GM21367 (cell line): ENCODE results near the gene CHKA.

Source experiments
- ATAC-seq: cut with Tn5 transposase; IDR thresholded peaks from one replicate; pipeline ENCODE4 v1.9.1; 2021; ENCODE audit not compliant: unreplicated experiment

The CHKA gene

DNA sequence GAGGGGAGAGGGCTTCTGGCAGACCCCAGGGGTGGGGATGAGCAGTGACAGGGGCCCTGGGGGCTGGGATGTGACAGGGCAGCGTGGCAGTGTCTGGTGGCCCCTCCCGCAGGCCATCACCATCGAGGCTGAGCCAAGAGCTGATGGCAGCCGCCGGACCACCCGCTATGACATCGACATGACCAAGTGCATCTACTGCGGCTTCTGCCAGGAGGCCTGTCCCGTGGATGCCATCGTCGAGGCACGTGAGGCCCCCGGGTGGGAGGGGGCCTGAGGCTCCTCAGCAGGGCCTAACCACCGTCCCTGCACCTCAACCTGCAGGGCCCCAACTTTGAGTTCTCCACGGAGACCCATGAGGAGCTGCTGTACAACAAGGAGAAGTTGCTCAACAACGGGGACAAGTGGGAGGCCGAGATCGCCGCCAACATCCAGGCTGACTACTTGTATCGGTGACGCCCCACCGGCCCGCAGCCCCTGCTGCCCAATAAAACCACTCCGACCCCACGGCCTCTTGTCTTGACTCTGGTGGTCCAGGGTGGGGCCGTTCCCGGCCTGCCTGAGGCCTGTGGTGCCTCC is 85.0 kb downstream of the CHKA start:
- no peak for ATAC-seq

DNA sequence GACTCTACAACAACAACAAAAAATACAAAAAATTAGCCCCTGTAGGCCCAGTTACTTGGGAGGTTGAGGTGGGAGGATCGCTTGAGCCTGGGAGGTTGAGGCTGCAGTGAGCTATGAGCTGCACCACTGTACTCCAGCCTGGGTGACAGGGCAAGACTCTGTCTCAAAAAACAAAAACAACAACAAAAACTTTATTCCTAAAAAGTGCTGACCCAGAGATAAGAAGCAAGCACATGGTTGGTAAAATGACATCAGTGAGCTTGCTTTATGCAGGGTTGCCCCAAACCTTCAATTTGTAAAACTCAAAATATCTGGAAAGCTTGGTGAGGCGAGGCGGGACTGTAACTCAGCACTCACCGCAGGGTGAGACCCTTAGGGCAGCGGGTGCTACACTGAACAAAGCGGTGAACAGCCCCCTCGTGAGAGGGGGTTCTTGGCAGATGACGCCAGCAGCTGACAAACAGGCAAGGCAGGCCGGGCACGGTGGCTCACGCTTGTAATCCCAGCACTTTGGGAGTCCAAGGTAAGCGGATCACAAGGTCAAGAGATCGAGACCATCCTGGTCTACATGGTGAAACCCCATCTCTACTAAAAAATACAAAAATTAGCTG is 85.8 kb downstream of the CHKA start:
- no peak for ATAC-seq

DNA sequence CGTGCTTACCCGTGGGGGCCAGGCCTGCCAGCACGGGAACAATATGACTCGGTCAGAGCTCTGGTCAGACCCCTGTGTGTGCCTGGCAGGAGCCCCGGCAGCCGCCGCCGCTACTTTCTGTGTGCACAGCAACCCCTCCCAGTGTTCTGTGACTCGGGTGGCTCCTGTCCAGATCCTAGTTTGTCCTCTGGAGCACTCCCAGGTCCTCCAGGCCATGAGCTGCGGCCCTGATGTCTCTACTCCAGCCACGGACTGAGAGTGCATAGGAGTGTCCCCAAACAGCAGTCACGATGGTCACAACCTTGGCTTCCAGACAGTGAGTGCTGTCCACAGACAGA is 87.5 kb downstream of the CHKA start:
- ATAC-seq: no peak

DNA sequence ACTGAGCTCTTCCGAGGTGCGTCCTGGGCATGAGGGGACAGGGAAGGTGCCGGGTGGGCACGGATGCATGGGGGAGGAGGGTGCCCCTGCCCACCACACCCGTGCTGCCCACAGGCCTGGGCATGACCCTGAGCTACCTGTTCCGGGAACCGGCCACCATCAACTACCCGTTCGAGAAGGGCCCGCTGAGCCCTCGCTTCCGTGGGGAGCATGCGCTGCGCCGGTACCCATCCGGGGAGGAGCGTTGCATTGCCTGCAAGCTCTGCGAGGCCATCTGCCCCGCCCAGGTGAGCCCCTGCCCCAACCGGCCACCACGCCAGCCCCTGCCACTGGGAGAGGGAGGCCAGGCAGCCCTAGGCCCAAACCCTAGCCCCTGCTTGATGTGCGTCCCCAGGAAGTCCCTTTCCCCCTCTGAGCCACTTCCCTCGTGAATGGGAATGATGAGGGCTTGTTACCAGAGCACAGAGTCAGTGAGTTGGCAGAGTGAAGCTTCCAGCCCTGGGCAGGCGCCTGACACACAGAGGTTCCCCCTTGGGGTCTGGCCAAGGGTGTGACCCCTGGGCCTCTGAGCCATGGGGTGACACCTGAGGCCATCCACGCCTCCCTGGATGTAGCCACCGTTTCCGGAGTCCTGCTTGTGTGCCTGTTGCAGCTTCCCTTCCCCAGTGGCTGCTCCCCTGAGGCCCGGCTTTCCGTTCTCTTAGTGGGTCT is 88.0 kb downstream of the CHKA start:
- no peak for ATAC-seq

DNA sequence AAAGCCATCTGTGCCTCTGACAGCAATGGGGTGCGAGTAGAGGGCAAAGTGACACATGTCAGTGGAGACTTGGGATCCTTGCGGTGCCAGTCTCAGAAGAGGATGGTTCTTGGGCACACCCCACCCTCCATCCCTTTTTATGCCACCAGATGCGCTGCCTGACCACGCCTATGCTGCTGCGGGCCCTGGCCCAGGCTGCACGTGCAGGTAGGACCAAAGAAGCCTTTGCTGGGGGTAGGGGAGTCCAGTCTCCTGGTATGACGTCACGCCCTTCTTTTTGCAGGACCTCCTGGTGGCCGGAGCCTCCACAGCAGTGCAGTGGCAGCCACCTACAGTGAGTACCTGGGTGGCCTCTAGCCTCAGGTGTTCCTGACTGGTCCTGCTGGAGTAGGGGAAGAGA is 89.2 kb downstream of the CHKA start:
- no peak for ATAC-seq

DNA sequence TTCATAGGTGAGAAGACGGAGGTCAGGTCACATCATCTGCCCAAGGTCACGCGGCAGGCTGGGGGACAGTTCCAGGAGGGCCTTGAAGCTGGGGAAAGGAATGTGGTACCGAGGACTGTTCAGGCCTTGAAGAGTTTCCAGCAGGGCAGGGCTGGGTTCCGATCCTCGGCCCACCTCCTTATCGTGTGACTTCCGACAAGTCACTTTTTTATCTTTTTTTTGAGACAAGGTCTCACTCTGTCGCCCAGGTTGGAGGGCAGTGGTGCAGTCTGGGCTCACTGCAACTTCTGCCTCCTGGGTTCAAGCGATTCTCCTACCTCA is 90.1 kb downstream of the CHKA start:
- peak; percentile 3 for ATAC-seq

DNA sequence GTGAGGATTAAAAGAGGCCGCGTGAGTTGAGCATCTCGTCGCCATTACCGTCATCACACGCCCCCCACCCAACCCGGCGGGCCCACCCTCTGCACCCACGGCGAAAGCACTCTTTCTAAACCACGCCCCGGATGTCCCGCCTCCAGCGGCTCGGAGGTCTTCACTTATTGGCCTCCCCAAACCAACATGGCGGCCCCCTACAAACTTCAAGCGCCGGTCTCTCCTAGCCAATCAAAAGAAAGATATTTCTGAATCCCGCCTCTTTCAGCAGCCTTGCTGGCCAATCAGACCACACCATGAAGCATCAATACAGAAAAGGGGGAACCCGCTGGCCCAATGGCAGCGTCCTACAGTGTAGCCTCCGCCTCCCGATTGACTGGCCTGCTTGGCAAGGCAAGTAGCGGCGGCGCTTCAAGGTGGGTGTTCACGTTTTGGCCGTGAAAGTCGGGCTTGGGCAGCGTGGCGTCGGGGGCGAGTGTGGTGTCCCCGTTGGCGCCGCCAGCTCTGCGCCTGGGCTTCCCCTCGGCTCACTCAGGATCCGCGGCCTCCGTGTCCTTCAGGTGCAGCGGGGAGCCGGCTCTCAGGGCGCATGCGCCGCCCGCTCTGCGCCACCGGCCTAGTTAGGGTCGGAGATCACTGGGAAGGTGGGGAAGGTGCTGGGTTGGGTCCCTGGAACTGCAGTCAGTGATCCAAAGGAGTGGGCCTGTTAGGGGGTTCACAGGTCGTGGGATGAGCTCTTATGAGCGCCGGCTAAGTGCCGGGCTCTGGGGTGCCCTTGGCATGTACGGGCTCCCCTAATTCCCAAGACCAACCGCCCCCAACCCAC is 90.7 kb downstream of the CHKA start, which contains the start of gene NDUFS8:
Gene NDUFS8, plus strand, starts transcription at position 364 of the 826 bp plus-strand sequence. CDS start 1,471 bp downstream, outside the sequence.
- ATAC-seq: peak; percentile 73

DNA sequence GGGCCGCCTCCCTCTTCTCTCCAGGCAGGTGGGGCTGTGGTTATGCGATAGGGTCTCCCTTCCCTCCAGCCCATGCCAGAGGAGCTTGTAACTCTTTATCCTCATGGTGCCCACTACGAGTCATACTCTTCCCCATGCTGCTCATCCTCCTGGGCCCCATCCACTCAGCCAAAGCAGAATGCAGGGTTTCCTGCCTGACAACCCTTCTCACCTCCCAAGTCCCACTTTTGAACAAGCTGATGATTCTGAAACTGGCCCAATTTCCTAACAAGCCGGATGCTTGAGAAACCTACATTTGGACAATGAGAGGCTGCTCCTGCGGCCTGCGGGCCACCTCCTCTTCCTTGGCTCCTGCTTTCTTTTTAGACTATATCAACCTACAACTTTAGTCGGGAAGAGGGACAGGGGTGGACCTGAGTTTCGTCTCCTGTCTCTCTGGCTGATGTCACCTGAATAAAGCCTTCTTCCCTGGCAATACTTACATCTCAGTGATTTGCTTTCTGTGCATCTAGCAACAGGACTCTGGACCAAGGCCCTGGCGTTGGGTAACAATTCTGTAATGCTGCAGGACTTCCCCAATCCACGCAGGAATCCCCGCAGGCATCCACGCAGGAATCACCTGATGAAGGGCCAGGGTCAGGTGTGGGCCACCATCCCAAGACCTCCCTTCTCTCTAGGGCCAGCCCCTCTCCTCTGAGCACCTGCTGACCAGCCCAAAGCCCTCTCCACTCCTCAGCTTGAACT is 92.2 kb downstream of the CHKA start:
- no peak for ATAC-seq

DNA sequence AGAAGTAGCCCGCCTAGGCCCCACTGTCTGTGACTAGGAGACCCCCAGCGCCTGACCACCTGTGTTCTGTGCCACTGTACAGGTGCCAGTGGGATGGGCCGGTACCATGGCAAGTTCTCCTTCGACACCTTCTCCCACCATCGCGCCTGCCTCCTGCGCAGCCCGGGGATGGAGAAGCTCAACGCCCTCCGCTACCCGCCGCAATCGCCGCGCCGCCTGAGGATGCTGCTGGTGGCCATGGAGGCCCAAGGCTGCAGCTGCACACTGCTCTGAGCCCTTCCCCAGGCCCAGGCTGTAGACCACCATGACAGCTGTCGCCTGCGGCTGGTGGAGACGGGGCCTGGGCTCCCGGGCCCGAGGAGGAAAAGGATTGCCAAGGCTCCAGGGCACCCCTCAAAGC is 93.5 kb downstream of the CHKA start:
- ATAC-seq: no peak

DNA sequence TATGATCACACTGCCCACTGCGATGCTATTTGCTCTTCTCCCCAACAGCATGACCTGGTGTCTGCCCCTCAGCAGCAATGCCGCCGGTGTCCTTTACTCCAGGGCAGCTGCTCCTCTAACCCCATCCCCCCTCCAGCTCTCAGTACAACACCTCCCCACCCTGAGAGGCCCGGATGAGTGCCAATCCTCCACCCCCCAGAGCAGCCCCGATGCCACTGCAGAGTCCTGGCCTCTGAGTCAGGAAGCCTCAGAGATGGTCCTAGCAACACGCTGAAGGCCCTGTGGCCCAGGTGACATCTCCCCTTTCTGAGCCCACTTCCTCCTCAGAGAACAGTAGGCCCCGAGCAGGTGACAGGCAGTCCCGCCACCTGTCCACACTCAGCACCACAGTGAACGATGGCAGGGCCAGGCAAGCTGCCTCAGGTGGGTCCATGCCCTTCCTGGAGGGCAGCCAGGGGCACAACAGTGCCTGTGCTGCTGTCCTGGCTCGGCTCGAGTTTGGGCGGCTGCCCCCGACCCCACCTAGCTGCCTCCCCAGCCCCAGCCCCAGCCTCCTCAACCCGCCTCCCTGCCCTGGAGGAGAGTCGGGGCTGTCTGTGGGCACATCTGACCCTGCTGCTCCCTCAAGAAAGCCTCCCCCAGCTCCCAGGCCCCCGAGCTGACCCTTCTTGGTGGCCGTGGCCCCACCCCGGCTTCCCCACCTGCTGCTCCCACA is 94.6 kb downstream of the CHKA start:
- ATAC-seq: no peak

DNA sequence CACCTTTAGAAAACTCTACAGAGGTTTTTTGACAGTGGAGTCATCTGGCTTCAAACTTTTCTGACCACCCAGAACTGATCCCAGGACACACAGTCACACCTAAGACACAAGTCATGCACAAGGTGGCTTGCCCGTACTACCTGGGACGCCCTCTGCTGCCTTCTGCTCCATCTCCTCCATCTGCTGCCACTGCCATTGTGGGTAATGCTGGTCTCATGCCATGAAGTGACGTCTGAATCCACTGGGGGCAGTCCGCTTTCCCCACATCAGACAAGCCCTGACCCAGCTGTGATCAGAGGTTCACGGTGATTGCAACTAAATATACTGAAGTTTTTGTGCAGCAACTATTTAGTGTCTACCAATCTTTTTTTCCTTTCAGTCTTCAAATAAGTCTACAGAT is 96.1 kb downstream of the CHKA start:
- no peak for ATAC-seq

DNA sequence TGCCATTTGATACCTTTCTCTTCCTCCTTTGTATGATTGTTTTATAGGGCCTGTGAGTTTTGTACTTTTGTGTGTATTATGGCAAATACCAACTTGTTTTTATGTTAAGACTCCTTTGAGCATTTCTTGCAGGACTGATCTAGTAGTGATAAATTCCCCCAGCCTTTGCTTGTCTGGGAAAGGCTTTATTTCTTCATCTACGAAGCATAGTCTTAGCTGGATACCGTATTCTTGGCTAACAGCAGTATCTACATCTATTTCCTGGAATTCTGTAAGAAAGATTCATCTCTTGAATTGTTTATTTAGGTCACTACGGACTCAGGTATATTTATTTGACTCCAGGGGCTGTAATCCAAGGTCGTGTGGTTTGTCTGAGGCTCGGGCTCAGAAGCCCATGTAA is 96.7 kb downstream of the CHKA start:
- no peak for ATAC-seq

DNA sequence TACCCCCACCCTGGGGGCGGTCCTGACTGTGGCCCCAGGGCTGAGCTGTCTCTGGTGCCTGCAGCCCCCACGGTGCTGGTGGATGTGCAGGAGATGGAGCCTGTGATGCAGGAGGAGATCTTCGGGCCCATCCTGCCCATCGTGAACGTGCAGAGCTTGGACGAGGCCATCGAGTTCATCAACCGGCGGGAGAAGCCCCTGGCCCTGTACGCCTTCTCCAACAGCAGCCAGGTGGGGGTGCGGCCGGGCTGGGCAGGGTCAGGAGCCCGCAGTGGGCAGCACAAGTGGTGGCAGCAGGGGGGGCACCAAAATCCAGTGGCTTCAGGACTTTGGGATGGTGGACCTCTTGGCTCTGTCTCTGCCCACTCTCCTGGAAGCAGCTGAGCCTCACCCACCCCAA is 98.7 kb downstream of the CHKA start:
- ATAC-seq: no peak

DNA sequence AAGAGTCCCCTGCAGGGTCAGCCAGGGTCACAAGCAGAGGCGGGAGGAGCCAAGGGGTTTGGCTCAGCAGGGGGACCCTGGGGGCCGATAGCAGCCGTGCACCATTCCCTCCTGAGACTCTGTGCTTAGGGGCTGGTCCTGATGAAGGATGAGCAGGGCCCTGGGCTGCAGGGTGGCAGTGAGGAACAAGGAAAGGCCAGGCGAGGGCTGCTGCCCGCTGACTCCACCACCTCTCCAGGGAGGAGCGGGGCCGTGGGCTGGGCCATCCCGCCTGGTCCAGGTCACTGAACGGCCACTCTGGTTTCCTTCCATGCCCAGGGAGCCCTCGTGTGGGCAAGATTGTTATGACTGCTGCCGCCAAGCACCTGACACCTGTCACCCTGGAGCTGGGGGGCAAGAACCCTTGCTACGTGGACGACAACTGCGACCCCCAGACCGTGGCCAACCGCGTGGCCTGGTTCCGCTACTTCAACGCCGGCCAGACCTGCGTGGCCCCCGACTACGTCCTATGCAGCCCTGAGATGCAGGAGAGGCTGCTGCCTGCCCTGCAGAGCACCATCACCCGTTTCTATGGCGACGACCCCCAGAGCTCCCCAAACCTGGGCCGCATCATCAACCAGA is 99.9 kb downstream of the CHKA start:
- ATAC-seq: no peak

DNA sequence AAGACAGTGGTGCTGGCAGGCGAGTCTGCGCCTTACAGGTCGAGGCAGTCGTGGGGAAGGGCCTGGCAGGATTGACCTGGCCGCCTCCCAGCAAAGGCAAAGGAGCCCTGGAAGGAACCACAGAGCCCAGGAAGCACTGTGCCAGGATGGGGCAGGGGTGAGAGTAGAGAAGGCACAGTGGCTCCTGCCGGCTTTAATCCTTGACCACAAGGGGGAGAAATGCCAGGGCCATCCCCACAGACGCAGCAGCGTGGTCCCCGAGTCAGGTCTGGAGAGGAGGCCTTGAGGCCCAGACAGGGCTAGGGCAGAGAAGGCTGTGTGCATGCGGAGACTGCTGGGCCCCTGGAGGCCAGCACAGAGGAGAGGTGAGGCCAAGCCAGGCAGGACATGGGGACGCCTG is 100.6 kb downstream of the CHKA start:
- no peak for ATAC-seq

DNA sequence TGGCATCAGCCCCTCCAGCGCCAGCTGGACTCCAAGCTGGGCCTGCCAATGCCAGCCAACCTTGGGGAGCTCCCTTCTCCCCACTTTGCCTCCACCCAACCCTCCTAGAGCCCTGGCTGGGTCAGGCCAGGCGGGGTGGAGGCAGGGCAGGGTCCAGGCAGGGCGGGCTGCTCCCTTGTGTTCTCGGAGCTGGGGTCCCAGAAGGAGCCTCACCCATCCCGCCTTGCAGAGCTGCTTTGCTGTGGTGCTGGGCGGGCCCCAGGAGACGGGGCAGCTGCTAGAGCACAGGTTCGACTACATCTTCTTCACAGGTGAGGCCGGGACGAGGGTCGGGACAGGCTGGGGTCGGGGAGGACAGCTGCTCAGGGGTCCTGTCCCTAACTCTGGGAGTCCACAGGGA is 101.7 kb downstream of the CHKA start:
- ATAC-seq: no peak

DNA sequence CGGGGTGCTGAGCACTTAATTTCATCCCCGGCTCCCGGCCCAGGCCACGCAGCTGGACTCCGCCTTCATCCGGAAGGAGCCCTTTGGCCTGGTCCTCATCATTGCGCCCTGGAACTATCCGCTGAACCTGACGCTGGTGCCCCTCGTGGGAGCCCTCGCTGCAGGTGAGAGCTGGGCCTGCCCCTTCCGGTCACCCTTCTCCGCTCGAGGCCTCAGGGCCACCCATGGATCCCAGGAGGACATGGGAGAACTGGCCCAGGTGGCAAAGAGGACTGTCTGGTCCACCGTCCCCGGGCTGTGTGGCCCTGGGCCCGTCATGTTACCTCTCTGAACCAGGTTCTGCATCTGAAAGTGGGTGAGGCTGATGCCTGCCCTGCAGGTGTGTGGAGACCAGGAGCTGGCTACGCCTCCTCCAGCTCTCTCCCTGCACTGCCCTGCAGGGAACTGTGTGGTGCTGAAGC is 102.4 kb downstream of the CHKA start:
- ATAC-seq: no peak

DNA sequence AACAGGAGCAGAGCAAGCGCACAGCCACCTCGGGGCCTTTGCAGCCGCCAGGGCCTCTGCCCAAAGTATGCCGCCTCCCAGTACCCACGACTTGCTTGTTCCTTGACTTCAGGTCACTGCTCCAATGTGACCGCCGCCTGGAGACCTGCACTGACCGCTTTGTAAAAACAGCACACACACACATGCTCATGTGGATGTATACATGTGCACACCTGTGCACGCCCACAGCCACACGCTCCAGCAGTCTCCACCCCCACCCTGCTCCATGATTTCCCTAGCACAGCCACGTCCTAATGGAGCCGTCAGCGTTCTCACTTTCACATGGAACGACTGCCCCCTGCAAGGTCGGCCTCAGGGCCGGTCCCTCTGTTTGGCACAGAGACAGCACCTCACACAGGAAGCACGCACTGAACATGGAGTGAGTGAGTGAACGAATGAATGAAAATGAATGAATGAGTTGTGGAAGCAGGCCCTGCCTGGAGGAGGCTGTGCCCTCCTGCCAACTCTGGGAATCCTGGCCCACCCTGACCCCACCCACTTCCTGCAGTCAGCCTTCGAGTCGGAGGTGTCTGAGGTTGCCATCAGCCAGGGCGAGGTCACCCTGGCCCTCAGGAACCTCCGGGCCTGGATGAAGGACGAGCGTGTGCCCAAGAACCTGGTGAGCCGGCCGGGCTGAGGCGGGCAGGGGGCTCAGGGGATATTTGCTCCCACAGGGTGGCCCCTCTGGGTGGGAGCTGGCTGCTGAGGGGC is 103.0 kb downstream of the CHKA start:
- no peak for ATAC-seq
